GM13976 (cell line): ENCODE results near the gene DHODH.
"Not testable (repeated sequence)": the region's sequence is repeated elsewhere in the genome, so short reads cannot be mapped to it uniquely, and the experiment has no call there.

ENCODE experiments used
- DNase-seq: peaks from one replicate; pipeline ENCODE4 v3.0.0; 2012; ENCODE audit warnings: low spot score
- in situ Hi-C: fragments of 300-500 bp; cut with MboI; formaldehyde crosslinking; loops from one replicate; pipeline ENCODE4 v1.12.0; 2022; ENCODE audit warnings: low sequenced_read_pairs, mixed read lengths, inconsistent platforms; ENCODE audit not compliant: unreplicated experiment
- TF ChIP-seq, protein P1 (sequence below): IDR thresholded peaks from 2 replicates; pipeline ENCODE4 v1.5.1; 2012; ENCODE audit warnings: borderline replicate concordance, mild to moderate bottlenecking; ENCODE audit not compliant: insufficient read depth; ENCODE audit errors: extremely low read depth, missing control alignments, control extremely low read depth

Gene DHODH

DNA sequence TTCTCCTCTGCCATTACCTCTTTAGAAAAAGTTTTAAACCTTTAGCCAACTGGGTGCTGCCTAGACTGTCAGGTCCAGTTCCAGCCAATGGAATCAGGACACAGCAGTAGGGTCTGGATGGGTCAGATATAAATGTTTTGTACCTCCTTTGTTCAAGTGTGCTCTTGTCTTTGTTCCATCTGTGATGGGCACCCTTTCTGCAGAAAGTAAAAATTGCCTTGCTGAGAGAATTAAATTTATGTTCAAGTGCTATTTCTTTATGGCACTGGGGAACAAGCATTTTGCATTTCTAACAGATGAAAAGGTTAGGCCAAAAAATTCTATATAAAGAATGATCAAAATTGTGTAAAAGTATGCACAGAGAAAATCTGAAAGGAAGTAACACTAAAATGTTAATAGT is 40.6 kb downstream of the DHODH start:
- no peak for DNase-seq
- TF ChIP-seq, protein P1, sequence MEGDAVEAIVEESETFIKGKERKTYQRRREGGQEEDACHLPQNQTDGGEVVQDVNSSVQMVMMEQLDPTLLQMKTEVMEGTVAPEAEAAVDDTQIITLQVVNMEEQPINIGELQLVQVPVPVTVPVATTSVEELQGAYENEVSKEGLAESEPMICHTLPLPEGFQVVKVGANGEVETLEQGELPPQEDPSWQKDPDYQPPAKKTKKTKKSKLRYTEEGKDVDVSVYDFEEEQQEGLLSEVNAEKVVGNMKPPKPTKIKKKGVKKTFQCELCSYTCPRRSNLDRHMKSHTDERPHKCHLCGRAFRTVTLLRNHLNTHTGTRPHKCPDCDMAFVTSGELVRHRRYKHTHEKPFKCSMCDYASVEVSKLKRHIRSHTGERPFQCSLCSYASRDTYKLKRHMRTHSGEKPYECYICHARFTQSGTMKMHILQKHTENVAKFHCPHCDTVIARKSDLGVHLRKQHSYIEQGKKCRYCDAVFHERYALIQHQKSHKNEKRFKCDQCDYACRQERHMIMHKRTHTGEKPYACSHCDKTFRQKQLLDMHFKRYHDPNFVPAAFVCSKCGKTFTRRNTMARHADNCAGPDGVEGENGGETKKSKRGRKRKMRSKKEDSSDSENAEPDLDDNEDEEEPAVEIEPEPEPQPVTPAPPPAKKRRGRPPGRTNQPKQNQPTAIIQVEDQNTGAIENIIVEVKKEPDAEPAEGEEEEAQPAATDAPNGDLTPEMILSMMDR: no peak
- in situ Hi-C loops: no loop called here

GRCh38 chr16:72050769-72051464 is 42.4 kb downstream of the DHODH start:
- TF ChIP-seq, protein P1: no peak
- in situ Hi-C loops: no loop called here
- DNase-seq: no peak

DNA sequence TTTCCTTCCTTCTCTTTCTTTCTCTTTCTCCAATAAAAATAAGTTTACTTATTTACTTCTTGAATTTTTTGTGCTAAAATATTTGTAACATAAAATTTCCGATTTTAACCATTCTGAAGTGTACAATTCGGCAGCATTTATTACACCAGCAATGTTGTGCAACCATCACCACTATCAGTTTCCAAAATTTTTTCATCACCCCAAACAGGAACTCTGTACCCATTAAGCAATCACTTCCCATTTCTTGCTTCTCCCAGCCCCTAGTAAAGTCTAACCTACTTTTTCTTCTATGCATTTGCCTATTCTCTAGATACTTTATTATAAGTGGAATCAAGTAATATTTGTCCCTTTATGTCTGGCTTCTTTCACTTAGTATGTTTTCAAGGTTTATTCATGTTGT is 43.3 kb downstream of the DHODH start:
- in situ Hi-C loops: no loop called here
- no peak for DNase-seq

GRCh38 chr16:72054254-72054847 is 45.8 kb downstream of the DHODH start, which contains the start of gene HP:
HP (plus strand) TSS chr16:72054505; CDS start chr16:72054653, 148 bp downstream.
- DNase-seq: not testable (repeated sequence)

More for the DNA sequence above, 43.3 kb downstream of the DHODH start:
- TF ChIP-seq, protein P1: no peak

GRCh38 chr16:72055911-72056310 is 47.4 kb downstream of the DHODH start:
- no peak for DNase-seq
- in situ Hi-C loops: no loop called here
- TF ChIP-seq, protein P1: no peak

More at GRCh38 chr16:72054254-72054847, 45.8 kb downstream of the DHODH start, which contains the start of gene HP:
- in situ Hi-C loops: not testable (repeated sequence)

- in situ Hi-C loops, DNase-seq: not testable (repeated sequence)
Observed at GRCh38 chr16:72057313-72057712, 48.8 kb downstream of the DHODH start.

GRCh38 chr16:72059060-72059459 is 50.5 kb downstream of the DHODH start:
- in situ Hi-C loops, DNase-seq: not testable (repeated sequence)

GRCh38 chr16:72060405-72060804 is 51.9 kb downstream of the DHODH start:
- TF ChIP-seq, protein P1: no peak
- in situ Hi-C loops: no loop called here
- DNase-seq: no peak
